Natural killer cell (primary cell): ENCODE measurements around the gene WDR37. TPM values are rescaled to one million over a fixed set of nuclear protein-coding genes. Genes with fewer than 3 reads are reported as not detected.

ENCODE experiments used
- ATAC-seq, 3 donors: fragments of 150-1000 bp in 2 of 3; fragments of 200-7000 bp in 1 of 3; cut with Tn5 transposase; 1 replicate in 1 of 3; 2 replicates in 2 of 3; pipeline ENCODE4 v1.10.0; 2021; ENCODE audit warnings: mild to moderate bottlenecking in 2 of 3, moderate library complexity in 2 of 3
- DNase-seq, 2 donors: peaks; one replicate each; pipeline versions ENCODE4 v3.0.0 to v3.0.0-alpha.2; 2013 to 2021; ENCODE audit warnings: mixed read lengths in 1 of 2
- H3K27ac ChIP-seq: one replicate; pipeline ENCODE4 v1.5.1; 2013; ENCODE audit warnings: mild to moderate bottlenecking, low read length
- H3K27me3 ChIP-seq: one replicate; pipeline ENCODE4 v1.6.1; 2013; ENCODE audit warnings: low read length; ENCODE audit not compliant: control insufficient read depth, insufficient read depth
- H3K36me3 ChIP-seq: one replicate; pipeline ENCODE4 v1.6.1; 2013; ENCODE audit warnings: low read length; ENCODE audit not compliant: control insufficient read depth, insufficient read depth
- H3K4me1 ChIP-seq: one replicate; pipeline ENCODE4 v1.6.1; 2013; ENCODE audit warnings: low read length; ENCODE audit not compliant: control insufficient read depth, insufficient read depth
- H3K4me3 ChIP-seq: one replicate; pipeline ENCODE4 v1.5.1; 2013; ENCODE audit warnings: low read length
- H3K9me3 ChIP-seq: one replicate; pipeline ENCODE4 v1.6.1; 2013; ENCODE audit warnings: low read length; ENCODE audit not compliant: control insufficient read depth, insufficient read depth
- H3K27ac Mint-ChIP-seq, 2 donors: one replicate each; pipeline ENCODE4 v1.8.0; 2022; ENCODE audit warnings: mild to moderate bottlenecking in 2 of 2, mixed read lengths in 2 of 2, moderate library complexity in 1 of 2
- H3K27me3 Mint-ChIP-seq, 2 donors: one replicate each; pipeline ENCODE4 v1.8.0; 2022; ENCODE audit warnings: low read depth in 2 of 2, mixed read lengths in 2 of 2
- H3K36me3 Mint-ChIP-seq: one replicate; pipeline ENCODE4 v1.8.0; 2022; ENCODE audit warnings: mixed read lengths
- H3K4me1 Mint-ChIP-seq, 2 donors: one replicate each; pipeline ENCODE4 v1.8.0; 2022; ENCODE audit warnings: mixed read lengths in 2 of 2
- H3K4me3 Mint-ChIP-seq: one replicate; pipeline ENCODE4 v1.8.0; 2022; ENCODE audit warnings: mild to moderate bottlenecking, moderate library complexity, mixed read lengths
- H3K9me3 Mint-ChIP-seq, 2 donors: one replicate each; pipeline ENCODE4 v1.8.0; 2022; ENCODE audit warnings: mixed read lengths in 2 of 2
- CTCF ChIP-seq: fragments of 200-600 bp; IDR thresholded peaks from one replicate; pipeline ENCODE4 v1.8.0; 2022; ENCODE audit warnings: antibody characterized with exemption
- WGBS: methylation state at CpG from one replicate; pipeline ENCODE4 v1.1.7; 2013; ENCODE audit warnings: missing lambda C conversion rate; ENCODE audit not compliant: insufficient coverage; 5-methylcytosine and 5-hydroxymethylcytosine counted together
- intact Hi-C: fragments of 100-400 bp; cut with micrococcal nuclease; formaldehyde crosslinking; loops from one replicate; pipeline ENCODE4 v1.14.2; 2022
- total RNA-seq, 4 donors: library from RNA; stranded (reverse); fragments of 120-200 nt in 1 of 4; gene quantifications; one replicate each; pipeline versions ENCODE4 v1.2.3 to v1.2.4, GENCODE V29; 2013 to 2022

WDR37 gene
- total RNA-seq, 3 donors from 2014 or later (not counting 1 experiment from before 2014, with no cell fraction given) = 56.3 to 59.6 (median 57.6) TPM

- H3K9me3 ChIP-seq = no peaks in the 10 kb centered on the region
- no peak for TF ChIP-seq CTCF
- peaks cover 6% of the 10 kb centered on the region for H3K36me3 Mint-ChIP-seq
- peak overlapping the region; percentile 87 for H3K4me3 Mint-ChIP-seq
- peaks cover 48 to 61% of the 10 kb centered on the region in 2 donors for H3K4me1 Mint-ChIP-seq
- peak overlapping the region; percentile 78 for H3K27ac ChIP-seq
- peaks cover 33% of the 10 kb centered on the region for H3K4me1 ChIP-seq
- no peak overlapping the region for H3K4me3 ChIP-seq
- H3K9me3 Mint-ChIP-seq = no peaks in the 10 kb centered on the region
- DNase-seq (no peak), ATAC-seq (no peak)
- 79% methylated on average over 4 of the region's 4 CpGs for WGBS
- intact Hi-C loops = no loop called here
- H3K36me3 ChIP-seq = peaks cover 33% of the 10 kb centered on the region
- H3K27me3 Mint-ChIP-seq = no peaks in the 10 kb centered on the region
- peak overlapping the region; percentile 89 to 96 for H3K27ac Mint-ChIP-seq
- no peaks in the 10 kb centered on the region for H3K27me3 ChIP-seq
Measured at GRCh38 chr10:1044964-1045363, 11.2 kb upstream of the WDR37 start.

GRCh38 chr10:1045415-1045814 is 10.8 kb upstream of the WDR37 start:
- 80% methylated on average over 6 of the region's 6 CpGs for WGBS
- no peak overlapping the region for H3K4me3 ChIP-seq
- H3K36me3 Mint-ChIP-seq = peaks cover 2% of the 10 kb centered on the region
- H3K27ac Mint-ChIP-seq = peak overlapping the region; percentile 89 to 96
- H3K9me3 ChIP-seq = no peaks in the 10 kb centered on the region
- no peak for DNase-seq
- H3K27ac ChIP-seq = peak overlapping the region; percentile 78
- TF ChIP-seq CTCF = no peak
- no peaks in the 10 kb centered on the region for H3K27me3 Mint-ChIP-seq
- H3K4me3 Mint-ChIP-seq = peak overlapping the region; percentile 87
- peaks cover 38% of the 10 kb centered on the region for H3K4me1 ChIP-seq
- H3K4me1 Mint-ChIP-seq = peaks cover 43 to 61% of the 10 kb centered on the region in 2 donors
- ATAC-seq = no peak
- H3K9me3 Mint-ChIP-seq = no peaks in the 10 kb centered on the region
- intact Hi-C loops = no loop called here
- no peaks in the 10 kb centered on the region for H3K27me3 ChIP-seq
- H3K36me3 ChIP-seq = peaks cover 29% of the 10 kb centered on the region

DNA sequence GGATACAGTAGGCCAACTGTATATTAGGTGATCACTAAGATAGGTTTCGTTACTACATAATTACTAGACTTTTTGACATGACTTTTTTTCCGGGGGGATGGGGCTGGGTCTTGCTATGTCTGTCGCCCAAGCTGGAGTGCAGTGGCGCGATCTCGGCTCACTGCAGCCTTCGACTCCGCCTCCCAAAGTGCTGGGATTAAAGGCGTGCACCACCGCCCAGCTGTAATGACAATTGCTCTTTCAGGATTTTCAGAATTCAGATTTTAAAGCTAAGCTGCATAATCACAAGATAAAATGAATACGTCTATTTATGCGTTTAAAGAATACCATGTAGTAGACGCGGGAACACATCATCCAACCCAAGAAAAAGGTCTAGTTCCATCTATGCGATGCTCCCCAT is 8.2 kb upstream of the WDR37 start:
- no peak for ATAC-seq
- Mint-ChIP-seq H3K4me1 (peaks cover 56 to 78% of the 10 kb centered on the region in 2 donors), H3K27ac (peak overlapping the region; percentile 98 to 99), H3K27me3 (no peaks in the 10 kb centered on the region), H3K4me3 (peak overlapping the region; percentile 95), H3K9me3 (no peaks in the 10 kb centered on the region), H3K36me3 (no peaks in the 10 kb centered on the region)
- no peak for DNase-seq
- intact Hi-C loops = loop anchor here (2.0 kb wide), 3 partner anchors 15 to 117 kb away; partner anchors contain the start of genes GTPBP4 and LARP4B
- peak overlapping the region; percentile 100 for H3K27ac ChIP-seq
- H3K27me3 ChIP-seq = no peaks in the 10 kb centered on the region
- peaks cover 17% of the 10 kb centered on the region for H3K36me3 ChIP-seq
- TF ChIP-seq CTCF = no peak
- peaks cover 41% of the 10 kb centered on the region for H3K4me1 ChIP-seq
- no peaks in the 10 kb centered on the region for H3K9me3 ChIP-seq
- H3K4me3 ChIP-seq = peak overlapping the region; percentile 93
- 9% methylated on average over 15 of the region's 15 CpGs for WGBS

- Histone ChIP-seq H3K9me3 (no peaks in the 10 kb centered on the region), H3K27ac (peak overlapping the region; percentile 100), H3K4me1 (peaks cover 40% of the 10 kb centered on the region), H3K4me3 (peak overlapping the region; percentile 93), H3K36me3 (peaks cover 16% of the 10 kb centered on the region), H3K27me3 (no peaks in the 10 kb centered on the region)
- DNase-seq = peak in 1 of 2 donors; percentile 86
- Mint-ChIP-seq H3K36me3 (no peaks in the 10 kb centered on the region), H3K9me3 (no peaks in the 10 kb centered on the region), H3K27me3 (no peaks in the 10 kb centered on the region), H3K27ac (peak overlapping the region; percentile 98 to 99), H3K4me3 (peak overlapping the region; percentile 95), H3K4me1 (peaks cover 56 to 78% of the 10 kb centered on the region in 2 donors)
- intact Hi-C loops = loop anchor here (2.0 kb wide), 3 partner anchors 14 to 118 kb away; partner anchors contain the start of genes GTPBP4 and LARP4B
- TF ChIP-seq CTCF = no peak
- ATAC-seq = peak; percentile 10 to 28 (median 22)
- WGBS = under 1% methylated on average over 37 of the region's 37 CpGs
Measured at GRCh38 chr10:1048349-1048731, 7.8 kb upstream of the WDR37 start.
